ENCODE results near the gene KCNK4.
A peak's percentile ranks its signal among the peaks of the same experiment; 100 is the strongest.

The KCNK4 gene

DNA sequence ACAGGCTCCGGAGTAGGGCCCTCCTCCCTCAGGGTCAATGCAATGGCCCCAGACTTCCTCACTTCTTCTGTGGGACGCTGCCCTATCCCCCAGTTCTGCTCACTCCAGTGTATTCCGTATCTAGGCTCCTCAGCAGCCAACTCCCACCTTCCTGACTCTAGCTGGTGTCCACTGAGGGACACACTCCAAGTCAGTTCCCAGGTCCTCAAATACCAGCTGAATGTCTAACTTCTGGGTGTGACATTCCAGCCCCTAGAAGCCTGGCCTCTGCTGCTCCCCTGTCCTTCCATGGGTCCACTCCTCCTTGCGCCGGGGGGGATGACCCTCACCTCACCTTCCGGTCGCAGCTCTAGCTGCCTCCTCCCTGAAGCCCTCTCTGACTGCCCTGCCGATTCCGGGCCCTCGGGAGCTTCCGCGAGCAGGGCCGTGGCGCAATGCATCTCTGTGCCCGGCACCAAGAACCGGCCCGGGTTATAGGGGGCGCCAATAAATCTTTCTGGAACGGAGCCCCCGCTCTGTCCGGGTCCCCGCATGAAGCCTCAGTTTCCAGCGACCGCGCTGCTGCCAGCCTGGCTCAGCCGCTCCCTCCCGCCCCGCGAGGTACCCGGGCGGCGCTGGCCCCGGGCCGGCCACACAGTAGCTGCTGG lies 22.1 kb upstream of the KCNK4 start:
- peak; percentile 58 for DNase-seq (ENCODE audit: low read depth, low spot score)

DNA sequence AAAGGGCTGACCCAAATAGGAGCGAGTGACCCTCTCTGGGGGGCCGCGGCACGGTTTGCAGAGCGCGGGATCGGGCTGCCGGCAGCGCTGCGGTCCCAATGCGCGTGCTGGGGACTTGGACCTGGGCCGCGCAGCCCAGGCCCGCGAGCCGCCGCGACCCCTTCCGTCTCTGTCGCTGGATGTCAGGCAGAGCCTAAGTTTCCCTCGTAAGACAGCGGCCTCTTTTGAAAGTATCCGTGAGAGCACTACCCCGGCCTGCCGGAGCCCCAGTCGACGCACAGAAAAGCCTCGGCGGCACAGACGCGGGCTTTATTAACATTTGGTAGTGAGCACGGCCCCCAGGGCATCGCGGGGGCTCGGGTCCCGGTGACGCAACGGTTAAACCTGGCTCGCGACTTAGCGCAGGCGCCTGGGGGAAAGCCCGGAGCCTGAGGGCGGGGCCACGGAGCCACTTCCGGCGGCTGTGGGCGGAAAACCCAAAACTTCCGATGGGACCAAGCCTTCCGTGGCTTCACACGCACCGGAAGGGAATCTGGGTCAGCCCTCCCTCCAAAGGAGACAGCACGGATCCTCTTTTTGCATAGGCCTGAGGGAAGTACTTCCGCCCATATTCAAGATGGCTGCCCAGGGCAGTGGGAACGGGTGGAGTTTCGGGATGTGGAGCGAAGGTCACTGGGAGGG lies 21.4 kb upstream of the KCNK4 start:
- DNase-seq (ENCODE audit: low read depth, low spot score) = peak; percentile 100

DNA sequence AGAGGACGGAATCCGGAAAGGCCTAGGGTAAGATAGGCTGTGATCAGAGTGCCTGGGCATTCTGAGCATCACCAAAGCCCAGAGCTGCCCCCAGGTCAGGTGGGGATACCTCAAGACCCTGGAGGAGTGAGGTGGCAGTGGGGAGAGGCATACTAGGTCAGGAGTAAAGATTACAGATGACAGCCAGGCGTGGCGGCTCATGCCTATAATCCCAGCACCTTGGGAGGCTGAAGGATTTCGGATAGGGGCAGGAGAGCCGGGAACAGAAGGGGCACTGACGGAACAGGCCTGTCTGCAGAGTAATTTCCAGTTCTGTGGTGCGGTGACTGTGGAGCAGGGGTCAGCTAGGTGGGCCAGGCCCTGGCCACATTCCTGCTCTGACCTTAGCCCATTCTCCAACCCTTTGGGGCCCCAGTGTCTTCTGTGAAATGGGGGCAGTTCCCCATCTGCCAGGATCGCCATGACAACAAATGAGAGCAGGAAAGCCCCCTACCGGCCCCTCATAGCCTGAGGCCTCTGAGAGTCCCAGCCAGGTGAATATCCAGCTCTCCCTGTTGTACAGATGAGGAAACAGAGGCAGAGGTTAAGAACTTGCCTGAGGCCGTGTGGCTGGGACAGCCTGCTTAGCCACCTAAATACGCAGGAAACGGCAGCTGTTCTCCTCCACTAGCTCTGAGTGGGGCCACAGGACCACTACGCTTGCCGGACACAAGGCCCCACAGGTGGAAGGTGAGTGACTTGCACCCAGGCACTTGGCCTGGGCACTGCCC lies 15.9 kb upstream of the KCNK4 start:
- DNase-seq (ENCODE audit: low read depth, low spot score) = no peak

DNA sequence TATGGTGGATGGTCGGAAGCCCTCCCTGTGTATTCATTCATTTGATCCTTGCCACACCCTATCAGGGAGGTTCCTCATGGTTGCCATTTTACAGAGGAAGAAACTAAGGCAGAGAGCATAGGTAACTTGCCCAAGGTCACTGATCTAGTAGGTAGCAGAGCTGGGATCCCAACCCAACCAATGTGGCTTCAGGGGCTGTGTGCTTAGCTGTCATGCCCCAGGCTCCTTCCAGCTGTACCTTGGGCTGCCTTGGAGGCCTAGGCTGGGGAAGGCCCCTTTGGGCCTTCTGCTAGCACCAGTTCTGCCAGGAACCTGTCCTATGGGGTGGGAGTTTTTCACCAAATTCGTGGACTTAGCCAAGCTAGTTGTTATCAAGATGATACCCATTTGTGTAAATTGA lies 15.3 kb upstream of the KCNK4 start:
- no peak for DNase-seq (ENCODE audit: low read depth, low spot score)

DNA sequence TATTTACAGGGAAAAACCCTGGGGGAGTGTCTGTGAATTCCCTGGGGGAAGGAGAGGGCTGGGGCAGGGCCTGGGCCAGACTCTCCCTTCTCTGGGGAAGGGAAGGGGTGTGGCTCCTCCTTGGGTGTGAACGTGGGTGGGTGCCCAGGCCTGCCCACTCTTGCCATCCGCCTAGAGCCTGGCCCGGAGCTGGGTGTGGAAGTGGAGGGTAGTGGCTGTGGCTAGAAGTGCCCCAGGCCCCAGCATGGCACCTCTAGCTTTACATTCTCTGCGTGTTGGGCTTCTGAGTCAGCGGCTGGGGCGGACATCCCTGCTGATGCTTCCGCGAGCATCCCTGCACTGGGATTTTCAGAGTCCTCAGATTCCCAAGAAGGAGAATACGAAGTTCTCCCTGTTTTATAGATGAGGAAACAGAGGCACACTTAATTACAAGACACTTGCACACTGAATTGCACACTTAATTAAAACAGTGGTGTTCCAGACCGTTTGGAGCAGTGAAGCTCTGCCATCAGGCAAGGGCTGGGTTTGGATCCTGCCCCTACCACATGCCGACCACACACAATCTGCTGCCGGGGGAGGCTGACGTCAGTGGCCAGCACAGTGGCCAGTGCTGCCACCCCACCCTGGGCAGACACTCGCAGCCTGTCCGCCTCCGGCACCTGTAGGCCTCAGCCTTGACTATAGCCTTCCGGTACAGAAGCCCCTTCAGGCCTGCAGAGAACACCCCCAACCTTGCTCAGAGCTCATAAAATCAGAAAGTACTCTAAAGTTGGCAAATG lies 14.3 kb upstream of the KCNK4 start:
- no peak for DNase-seq (ENCODE audit: low read depth, low spot score)

DNA sequence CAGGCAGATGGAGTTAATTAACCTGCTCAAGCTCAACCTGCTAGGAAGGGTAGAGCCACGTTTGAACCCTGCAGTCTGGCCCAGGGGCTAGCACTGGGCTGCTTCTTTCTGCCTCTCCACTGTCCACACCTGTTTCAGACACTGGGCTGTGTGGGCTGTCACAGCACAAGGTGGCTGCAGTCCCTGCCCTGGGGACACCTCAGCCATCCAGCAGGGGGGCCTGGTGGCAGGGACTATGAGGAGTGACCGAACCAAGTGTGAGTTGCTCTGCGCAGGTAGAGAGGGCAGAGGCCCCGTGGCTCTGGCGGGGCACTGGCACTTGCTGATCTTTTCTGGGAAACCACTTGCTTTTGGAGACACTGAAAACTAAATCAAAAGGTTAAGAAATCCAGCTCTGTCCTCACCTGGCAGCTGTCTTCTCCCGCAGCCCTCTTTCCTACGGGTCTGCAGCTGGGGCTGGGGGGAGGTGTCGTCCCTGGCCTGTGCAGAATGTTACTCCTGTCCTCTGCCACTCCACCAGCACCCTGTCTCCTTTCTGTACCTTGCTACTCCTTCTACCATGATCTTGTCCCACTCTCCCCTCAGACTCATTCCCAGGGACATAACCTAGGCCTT lies 12.4 kb upstream of the KCNK4 start:
- no peak for DNase-seq (ENCODE audit: low read depth, low spot score)

DNA sequence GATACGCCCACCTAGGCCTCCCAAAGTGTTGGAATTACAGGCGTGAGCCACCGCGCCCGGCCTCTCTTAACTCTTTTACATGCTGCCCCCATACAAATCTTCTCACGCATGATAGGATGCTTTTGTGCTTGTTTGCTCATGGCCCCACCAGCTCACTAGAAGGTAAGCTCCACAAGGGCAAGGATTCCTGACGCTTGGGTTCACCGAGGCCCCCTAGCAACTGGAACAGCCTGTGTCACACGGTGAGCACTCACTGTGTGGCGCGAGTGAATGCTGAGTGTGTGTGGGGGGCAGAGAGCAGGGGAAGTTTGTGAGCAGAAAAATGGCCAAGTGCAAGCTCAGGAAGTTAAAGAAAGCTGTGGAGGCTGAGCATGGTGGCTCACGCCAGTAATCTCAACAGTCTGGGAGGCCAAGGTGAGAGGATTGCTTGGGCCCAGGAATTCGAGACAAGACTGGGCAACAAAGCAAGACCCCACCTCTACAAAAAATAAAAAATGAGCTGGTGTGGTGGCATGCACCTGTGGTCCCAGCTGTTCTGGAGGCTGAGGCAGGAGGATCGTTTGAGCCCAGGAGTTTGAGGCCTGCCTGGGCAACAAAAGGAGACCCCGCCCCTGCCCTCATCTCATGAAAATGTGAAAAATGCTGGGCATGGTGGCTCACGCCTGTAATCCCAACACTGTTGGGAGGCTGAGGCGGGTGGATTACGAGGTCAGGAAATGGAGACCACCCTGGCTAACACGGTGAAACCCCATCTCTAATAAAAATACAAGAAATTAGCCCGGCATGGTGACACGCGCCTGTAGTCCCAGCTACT lies 8.9 kb upstream of the KCNK4 start:
- no peak for DNase-seq (ENCODE audit: low read depth, low spot score)

DNA sequence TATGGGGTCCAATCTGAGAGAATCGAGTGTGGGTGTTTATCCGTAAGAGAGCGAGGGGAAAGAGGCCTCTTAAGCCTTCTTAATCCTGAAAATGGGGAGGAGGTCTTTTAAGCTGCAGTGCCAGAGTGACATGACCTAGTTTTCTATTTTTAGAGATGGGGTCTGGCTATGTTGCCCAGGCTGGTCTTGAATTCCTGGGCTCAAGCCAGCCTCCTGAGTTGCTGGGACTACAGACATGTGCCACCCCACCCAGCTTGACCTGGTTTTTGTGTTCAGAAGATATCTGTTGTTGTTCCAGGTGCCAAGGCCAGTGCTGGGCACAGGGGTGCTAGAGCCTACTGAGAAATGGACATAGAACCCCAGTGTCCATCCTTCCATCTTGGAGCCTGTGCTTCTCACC lies 8.0 kb upstream of the KCNK4 start:
- no peak for DNase-seq (ENCODE audit: low read depth, low spot score)

DNA sequence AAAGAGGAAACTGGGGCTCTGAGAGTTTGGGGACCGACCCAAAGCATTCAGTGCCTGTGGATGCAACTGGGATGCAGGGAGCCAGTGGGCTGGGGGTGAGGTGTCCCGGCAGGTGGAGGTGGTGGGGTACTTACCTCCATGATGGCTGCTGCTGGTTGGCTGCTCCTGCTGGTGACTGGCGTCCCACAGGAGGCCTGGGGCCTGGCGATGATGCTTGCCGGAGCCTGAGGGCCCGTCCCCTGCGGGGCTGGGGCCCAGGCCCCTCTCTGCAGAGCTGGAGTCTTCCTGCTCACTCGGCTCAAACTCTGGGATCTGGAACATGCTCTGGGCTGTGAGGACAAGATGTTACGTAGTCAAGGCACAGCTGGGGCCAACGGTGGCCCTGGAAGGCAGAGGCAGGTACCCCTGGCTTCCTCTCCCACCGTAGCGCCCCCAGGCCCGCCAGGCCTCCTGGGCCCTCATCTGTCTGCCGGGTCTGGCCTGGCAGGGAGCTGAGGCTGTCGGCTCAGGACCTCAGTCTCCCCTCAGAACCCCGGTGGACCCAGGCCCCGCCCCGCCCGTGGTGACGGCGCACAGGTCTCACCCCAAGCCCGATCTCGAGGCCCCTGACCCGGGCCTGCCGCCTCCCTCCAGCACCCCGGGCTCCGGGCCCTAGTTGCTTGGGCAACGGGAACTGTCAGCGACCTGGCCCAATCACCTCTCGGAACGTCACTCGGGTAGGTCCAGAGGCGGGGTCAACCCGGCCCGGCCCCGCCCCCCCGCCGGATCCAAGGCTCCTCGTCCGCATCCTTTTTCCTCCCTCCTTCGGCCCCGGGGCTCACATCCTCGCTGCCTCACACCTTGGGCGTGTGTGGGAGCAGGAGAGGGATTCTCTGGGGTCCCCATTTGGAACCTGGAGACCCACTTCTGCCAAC lies 6.8 kb upstream of the KCNK4 start, which contains the start of gene BAD:
TSS of gene BAD (minus strand) at position 618 of the 914 bp plus-strand sequence. CDS start at position 321, 297 bp downstream.
- peak; percentile 97 for DNase-seq (ENCODE audit: low read depth, low spot score)

DNA sequence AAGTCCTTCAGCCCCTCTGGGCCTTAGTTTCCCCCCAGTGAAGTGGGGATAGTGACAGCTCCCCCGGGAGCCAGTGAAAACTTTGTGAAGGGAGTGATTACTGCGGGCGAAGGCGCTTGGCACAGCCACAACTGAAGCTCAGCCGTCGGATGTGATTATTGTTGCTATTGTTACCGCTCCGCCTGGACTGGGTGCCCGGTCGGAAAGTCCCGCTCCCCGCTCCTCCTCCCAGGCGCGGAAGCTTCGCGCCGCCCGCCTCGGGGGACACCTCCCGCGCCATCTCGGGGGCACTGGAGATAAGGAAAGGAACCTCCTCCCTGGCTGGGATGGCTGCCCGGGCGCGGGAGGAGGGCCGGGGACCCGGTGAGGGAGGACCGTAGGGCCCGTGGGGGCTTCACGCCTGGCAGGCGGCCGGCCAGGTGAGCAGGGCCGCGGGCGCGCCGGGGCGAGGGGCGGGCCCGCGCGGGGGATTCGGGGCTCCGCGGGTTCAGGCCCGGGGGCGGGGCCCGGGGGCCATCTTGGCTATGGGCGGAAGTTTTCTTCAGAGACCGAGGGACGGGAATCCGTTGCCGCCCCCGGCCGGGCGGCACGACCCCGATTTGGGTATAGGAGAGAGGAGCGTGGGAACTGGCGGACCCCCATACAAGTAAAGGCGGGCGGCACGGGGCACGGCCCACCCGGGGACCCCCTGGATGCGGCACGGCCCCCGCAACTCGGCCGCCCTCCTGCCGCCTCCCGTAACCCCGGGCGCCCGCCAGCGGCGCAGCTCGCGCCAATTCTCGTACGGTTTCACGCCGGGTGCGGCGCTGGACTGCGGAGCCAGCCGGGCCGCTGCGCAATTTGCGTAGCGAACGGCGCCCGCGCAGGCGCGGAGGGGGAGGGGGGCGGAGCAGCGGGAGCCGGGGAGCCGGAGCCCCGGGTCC lies 5.9 kb upstream of the KCNK4 start, which contains the start of gene GPR137:
TSS of gene GPR137 (plus strand) at position 887 of the 923 bp plus-strand sequence. CDS start 677 bp downstream, outside the sequence.
- peak; percentile 91 for DNase-seq (ENCODE audit: low read depth, low spot score)

DNA sequence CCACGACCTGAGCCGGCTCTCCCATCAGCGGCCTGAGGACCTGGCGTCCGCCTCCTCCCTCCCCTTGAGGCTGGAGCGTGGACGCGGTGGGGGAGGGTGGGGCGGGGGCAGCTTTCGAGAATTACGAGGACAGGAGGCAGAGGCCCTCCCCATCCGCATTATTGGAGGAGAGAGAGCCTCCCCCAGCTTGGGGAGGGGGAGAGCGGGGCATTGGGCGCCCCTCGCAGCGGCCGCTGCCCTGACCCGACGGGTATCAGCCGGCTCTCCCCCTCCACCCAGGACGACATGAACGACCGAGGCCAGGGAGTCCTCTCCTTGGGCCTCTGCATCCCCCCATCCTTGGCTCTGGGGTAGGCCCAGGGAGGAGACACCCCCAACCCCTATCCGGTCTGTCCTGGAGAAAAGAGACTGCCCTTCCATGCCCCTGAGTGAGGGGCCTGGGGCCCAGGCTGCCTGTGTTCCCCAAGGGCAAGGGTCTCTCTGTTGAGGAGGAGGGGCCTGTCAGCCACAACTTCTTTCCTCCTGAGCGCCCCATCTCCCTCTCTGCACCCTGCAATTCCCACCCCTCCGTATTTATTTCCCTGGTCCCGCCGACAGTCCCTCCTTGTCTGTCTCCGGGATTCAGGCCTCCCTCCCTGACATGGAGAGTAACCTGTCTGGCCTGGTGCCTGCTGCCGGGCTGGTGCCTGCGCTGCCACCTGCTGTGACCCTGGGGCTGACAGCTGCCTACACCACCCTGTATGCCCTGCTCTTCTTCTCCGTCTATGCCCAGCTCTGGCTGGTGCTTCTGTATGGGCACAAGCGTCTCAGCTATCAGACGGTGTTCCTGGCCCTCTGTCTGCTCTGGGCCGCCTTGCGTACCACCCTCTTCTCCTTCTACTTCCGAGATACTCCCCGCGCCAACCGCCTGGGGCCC lies 5.0 kb upstream of the KCNK4 start:
- no peak for DNase-seq (ENCODE audit: low read depth, low spot score)

DNA sequence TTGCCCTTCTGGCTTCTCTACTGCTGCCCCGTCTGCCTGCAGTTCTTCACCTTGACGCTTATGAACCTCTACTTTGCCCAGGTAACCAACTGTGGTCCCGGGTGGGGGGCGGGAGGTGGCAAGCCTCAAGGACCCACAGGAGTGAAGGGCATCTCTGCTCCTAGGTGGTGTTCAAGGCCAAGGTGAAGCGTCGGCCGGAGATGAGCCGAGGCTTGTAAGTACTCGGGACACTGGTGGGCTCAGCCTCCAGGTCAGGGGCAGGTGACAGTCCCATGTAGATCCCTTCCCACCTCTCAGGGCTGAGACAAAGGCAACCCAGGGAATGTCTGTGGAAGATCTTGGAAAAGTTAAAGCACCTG lies 4.3 kb upstream of the KCNK4 start:
- no peak for DNase-seq (ENCODE audit: low read depth, low spot score)

DNA sequence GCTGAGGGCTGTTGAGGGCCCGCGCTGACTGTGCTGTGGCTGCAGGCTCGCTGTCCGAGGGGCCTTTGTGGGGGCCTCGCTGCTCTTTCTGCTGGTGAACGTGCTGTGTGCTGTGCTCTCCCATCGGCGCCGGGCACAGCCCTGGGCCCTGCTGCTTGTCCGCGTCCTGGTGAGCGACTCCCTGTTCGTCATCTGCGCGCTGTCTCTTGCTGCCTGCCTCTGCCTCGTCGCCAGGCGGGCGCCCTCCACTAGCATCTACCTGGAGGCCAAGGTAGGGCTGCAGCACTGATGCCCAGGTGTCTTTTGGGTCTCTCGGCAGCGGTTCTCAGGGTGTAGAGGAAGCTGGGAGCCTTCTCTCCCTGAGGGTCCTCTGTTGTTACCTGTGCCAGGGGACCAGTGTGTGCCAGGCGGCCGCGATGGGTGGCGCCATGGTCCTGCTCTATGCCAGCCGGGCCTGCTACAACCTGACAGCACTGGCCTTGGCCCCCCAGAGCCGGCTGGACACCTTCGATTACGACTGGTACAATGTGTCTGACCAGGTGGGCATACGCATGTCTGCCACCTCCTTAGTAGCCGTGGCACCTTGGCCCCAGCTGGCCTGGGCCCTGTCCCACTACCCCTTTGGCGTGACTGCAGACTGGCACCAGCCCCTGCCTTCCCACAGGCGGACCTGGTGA lies 3.3 kb upstream of the KCNK4 start:
- DNase-seq (ENCODE audit: low read depth, low spot score) = no peak

DNA sequence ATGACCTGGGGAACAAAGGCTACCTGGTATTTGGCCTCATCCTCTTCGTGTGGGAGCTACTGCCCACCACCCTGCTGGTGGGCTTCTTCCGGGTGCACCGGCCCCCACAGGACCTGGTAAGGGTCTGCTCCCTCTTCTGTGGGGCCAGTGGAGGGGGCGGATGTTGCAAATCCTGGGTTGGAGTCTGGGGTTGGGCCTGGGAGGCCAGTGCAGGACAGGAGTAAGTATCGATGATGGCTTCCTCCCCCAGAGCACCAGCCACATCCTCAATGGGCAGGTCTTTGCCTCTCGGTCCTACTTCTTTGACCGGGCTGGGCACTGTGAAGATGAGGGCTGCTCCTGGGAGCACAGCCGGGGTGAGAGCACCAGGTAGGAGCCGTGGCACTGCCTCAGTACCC lies 2.8 kb upstream of the KCNK4 start:
- no peak for DNase-seq (ENCODE audit: low read depth, low spot score)

DNA sequence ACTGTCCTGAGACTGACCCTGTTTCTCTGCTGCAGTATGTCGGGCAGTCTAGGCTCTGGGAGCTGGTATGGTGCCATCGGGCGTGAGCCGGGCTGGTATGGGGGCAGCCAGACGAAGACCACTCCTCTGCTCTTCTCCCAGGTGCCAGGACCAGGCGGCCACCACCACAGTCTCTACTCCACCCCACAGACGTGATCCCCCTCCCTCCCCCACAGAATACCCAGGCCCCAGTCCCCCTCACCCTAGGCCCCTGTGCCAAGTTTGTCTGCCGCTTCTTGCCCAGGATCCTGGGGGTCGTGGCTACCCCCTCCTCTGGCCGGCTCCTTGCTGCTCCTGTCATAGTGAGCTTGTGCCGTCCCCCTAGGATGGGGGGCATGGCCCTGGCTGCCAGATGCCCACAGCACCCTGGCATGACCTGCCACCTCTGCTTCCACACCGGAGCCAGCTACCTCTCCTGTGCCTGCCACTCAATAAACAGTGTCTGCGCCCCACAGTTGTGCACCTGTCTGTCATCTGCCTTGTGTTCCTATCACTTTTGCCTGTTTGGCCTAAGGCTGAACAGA lies 2.0 kb upstream of the KCNK4 start:
- no peak for DNase-seq (ENCODE audit: low read depth, low spot score)
